ENCODE results near the gene GSK3A. TPM values are rescaled to one million over a fixed set of nuclear protein-coding genes. Genes with fewer than 3 reads are reported as not detected.
A peak's percentile ranks its signal among the peaks of the same experiment; 100 is the strongest.

GSK3A gene
- total RNA-seq (2021), result 49.8 to 50.8 TPM (median 49.9 TPM) in 3 replicates
- Bru-seq, nascent RNA, result percentile 67 among the genes with signal in this experiment
- long read RNA-seq, experiment 1, transcript GSK3A-202 (10 exons, 3,524 nt), result minor isoform, 6 of 222 reads
- long read RNA-seq, experiment 1, transcript GSK3A-201 (11 exons, 2,188 nt), result major isoform, 197 of 222 reads
- long read RNA-seq, experiment 1, partial matches to known transcripts, result 6 of 222 reads
- long read RNA-seq, experiment 1, other reads (novel, unspliced or antisense), result 10 of 222 reads
- long read RNA-seq, experiment 2, transcript GSK3A-204 (3 exons, 761 nt), result minor isoform, 5 of 96 reads
- long read RNA-seq, experiment 2, transcript GSK3A-201 (11 exons, 2,188 nt), result major isoform, 53 of 96 reads
- long read RNA-seq, experiment 2, partial matches to known transcripts, result 23 of 96 reads
- long read RNA-seq, experiment 2, other reads (novel, unspliced or antisense), result 12 of 96 reads
- long read RNA-seq, experiment 3, partial matches to known transcripts, result 4 of 4 reads
- long read RNA-seq, experiment 3, other reads (novel, unspliced or antisense), result 0 of 4 reads

GRCh38 chr19:42242512-42243409 lies at the start of gene GSK3A:
TSS of gene GSK3A (minus strand) at chr19:42242602. CDS start at chr19:42242465, 137 bp downstream.
- ATAC-seq (peak; percentile 85), DNase-seq (ENCODE audit: low spot score) (peak; percentile 97)
- H3K27ac Mint-ChIP-seq, result peak within 1 kb of the TSS; percentile 97
- peak within 1 kb of the TSS; percentile 90 for H3K4me3 Mint-ChIP-seq
- H3K36me3 Mint-ChIP-seq, result peaks cover 14% of the 10 kb centered on the region
- ChIA-PET CTCF (interaction anchor here (0.5 to 7.8 kb wide), 27 partner anchors 9 to 208 kb away, joined by 3 to 239 read pairs (median 5); partner anchors contain the start of genes CIC, ERF, POU2F2 and ZNF526), POLR2A (interaction anchor here (0.6 to 1.7 kb wide), 10 partner anchors 9 to 154 kb away, joined by 3 to 10 read pairs (median 4); partner anchors contain the start of genes CIC, ERF and ZNF526)
- H3K27me3 Mint-ChIP-seq (ENCODE audit: low read depth), result no peaks in the 10 kb centered on the region; the same call in 1 of the 2 replicates
- TF ChIP-seq, protein P1, sequence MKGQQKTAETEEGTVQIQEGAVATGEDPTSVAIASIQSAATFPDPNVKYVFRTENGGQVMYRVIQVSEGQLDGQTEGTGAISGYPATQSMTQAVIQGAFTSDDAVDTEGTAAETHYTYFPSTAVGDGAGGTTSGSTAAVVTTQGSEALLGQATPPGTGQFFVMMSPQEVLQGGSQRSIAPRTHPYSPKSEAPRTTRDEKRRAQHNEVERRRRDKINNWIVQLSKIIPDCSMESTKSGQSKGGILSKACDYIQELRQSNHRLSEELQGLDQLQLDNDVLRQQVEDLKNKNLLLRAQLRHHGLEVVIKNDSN (CRISPR knock-in tag; IDR thresholded peaks at IDR 0.05), result peak; percentile 43; the same call in 1 of the 2 replicates
- TF ChIP-seq SP1 (CRISPR knock-in tag; conservative IDR thresholded peaks at IDR 0.05) (peak; percentile 77), NR2C2 (CRISPR knock-in tag; IDR thresholded peaks at IDR 0.05) (peak; percentile 61; the same call in 1 of the 2 replicates), NFYB (CRISPR knock-in tag; conservative IDR thresholded peaks at IDR 0.05; ENCODE audit: low read depth) (no peak), E2F5 (CRISPR knock-in tag; IDR thresholded peaks at IDR 0.05) (peak; percentile 82), FOXP4 (CRISPR knock-in tag; IDR thresholded peaks at IDR 0.05) (no peak), FOXK1 (CRISPR knock-in tag; IDR thresholded peaks at IDR 0.05) (peak; percentile 48; the same call in 1 of the 2 replicates), GABPB1 (CRISPR knock-in tag; IDR thresholded peaks at IDR 0.05) (peak; percentile 81), USF2 (CRISPR knock-in tag; IDR thresholded peaks at IDR 0.05) (peak; percentile 54), CREM (CRISPR knock-in tag; IDR thresholded peaks at IDR 0.05) (peak; percentile 72), NFE2L1 (CRISPR knock-in tag; IDR thresholded peaks at IDR 0.05) (no peak)
- TF ChIP-seq, protein P2, sequence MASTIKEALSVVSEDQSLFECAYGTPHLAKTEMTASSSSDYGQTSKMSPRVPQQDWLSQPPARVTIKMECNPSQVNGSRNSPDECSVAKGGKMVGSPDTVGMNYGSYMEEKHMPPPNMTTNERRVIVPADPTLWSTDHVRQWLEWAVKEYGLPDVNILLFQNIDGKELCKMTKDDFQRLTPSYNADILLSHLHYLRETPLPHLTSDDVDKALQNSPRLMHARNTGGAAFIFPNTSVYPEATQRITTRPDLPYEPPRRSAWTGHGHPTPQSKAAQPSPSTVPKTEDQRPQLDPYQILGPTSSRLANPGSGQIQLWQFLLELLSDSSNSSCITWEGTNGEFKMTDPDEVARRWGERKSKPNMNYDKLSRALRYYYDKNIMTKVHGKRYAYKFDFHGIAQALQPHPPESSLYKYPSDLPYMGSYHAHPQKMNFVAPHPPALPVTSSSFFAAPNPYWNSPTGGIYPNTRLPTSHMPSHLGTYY (CRISPR knock-in tag; IDR thresholded peaks at IDR 0.05), result no peak
- TF ChIP-seq, protein P3, sequence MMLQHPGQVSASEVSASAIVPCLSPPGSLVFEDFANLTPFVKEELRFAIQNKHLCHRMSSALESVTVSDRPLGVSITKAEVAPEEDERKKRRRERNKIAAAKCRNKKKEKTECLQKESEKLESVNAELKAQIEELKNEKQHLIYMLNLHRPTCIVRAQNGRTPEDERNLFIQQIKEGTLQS (CRISPR knock-in tag; conservative IDR thresholded peaks at IDR 0.05), result no peak
- no peaks in the 10 kb centered on the region for H3K9me3 Mint-ChIP-seq
- H3K4me1 Mint-ChIP-seq, result peaks cover 35% of the 10 kb centered on the region

GRCh38 chr19:42291435-42291810 lies 49.0 kb upstream of the GSK3A start:
- peak; percentile 31 for ATAC-seq
- TF ChIP-seq PRRX2 (CRISPR knock-in tag; IDR thresholded peaks at IDR 0.05) (no peak), ZNF317 (CRISPR knock-in tag; IDR thresholded peaks at IDR 0.05; ENCODE audit: borderline replicate concordance, low read depth) (no peak), JAZF1 (CRISPR knock-in tag; IDR thresholded peaks at IDR 0.05) (no peak), NR3C1 (CRISPR knock-in tag; conservative IDR thresholded peaks at IDR 0.05; ENCODE audit: low read depth) (no peak), FOXP4 (CRISPR knock-in tag; IDR thresholded peaks at IDR 0.05) (no peak), NFYB (CRISPR knock-in tag; conservative IDR thresholded peaks at IDR 0.05; ENCODE audit: low read depth) (no peak), HMGXB4 (CRISPR knock-in tag; IDR thresholded peaks at IDR 0.05) (no peak), ZNF671 (CRISPR knock-in tag; IDR thresholded peaks at IDR 0.05) (no peak)

More at GRCh38 chr19:42291435-42291810, 49.0 kb upstream of the GSK3A start:
- Mint-ChIP-seq H3K4me1 (peaks cover 15% of the 10 kb centered on the region), H3K4me3 (no peak overlapping the region), H3K36me3 (peaks cover 24% of the 10 kb centered on the region), H3K9me3 (no peaks in the 10 kb centered on the region), H3K27ac (peak overlapping the region; percentile 70), H3K27me3 (ENCODE audit: low read depth) (no peaks in the 10 kb centered on the region)
- CTCF ChIA-PET, result interaction anchor here (0.5 to 2.7 kb wide), 4 partner anchors 9 to 183 kb away, joined by 3 to 11 read pairs (median 4); no protein-coding TSS in a partner anchor
- peak; percentile 67 for DNase-seq (ENCODE audit: low spot score)
- POLR2A ChIA-PET, result interaction anchor here (0.7 kb wide), 1 partner anchor 1932 kb away, joined by 3 read pairs; no protein-coding TSS in a partner anchor

Data from WTC11 (cell line).